Measurements from ENCODE around the gene CCNL2. TPM values are rescaled to one million over a fixed set of nuclear protein-coding genes. Genes with fewer than 3 reads are reported as not detected.

Gene CCNL2
- total and polyA plus RNA-seq, 2 of the 13 experiments (the other 11 are each of a cell fraction or from before 2014, with no cell fraction given) = 105 to 340 TPM

GRCh38 chr1:1425753-1426495 is 26.8 kb upstream of the CCNL2 start (continued):
- TF ChIP-seq, protein P1, sequence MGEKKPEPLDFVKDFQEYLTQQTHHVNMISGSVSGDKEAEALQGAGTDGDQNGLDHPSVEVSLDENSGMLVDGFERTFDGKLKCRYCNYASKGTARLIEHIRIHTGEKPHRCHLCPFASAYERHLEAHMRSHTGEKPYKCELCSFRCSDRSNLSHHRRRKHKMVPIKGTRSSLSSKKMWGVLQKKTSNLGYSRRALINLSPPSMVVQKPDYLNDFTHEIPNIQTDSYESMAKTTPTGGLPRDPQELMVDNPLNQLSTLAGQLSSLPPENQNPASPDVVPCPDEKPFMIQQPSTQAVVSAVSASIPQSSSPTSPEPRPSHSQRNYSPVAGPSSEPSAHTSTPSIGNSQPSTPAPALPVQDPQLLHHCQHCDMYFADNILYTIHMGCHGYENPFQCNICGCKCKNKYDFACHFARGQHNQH (CRISPR knock-in tag; IDR thresholded peaks at IDR 0.05) = no peak
- TF ChIP-seq SP1 (IDR thresholded peaks at IDR 0.05) (no peak), SP1 (CRISPR knock-in tag; IDR thresholded peaks at IDR 0.05) (no peak), CSRNP1 (CRISPR knock-in tag; IDR thresholded peaks at IDR 0.05) (no peak), MLLT10 (CRISPR knock-in tag; IDR thresholded peaks at IDR 0.05) (no peak), ZNF788 (CRISPR knock-in tag; IDR thresholded peaks at IDR 0.05; ENCODE audit: borderline replicate concordance) (peak; percentile 52; the same call in 1 of the 2 replicates), MED13 (CRISPR knock-in tag; IDR thresholded peaks at IDR 0.05) (no peak), MTF2 (CRISPR knock-in tag; IDR thresholded peaks at IDR 0.05; ENCODE audit: borderline replicate concordance) (0 out of 2 replicates have a peak, but pooled peaks have one; percentile 45), TEAD2 (CRISPR knock-in tag; IDR thresholded peaks at IDR 0.05) (no peak), ZNF292 (CRISPR knock-in tag; IDR thresholded peaks at IDR 0.05; ENCODE audit: borderline replicate concordance, low read depth) (peak; percentile 76), NCOA1 (CRISPR knock-in tag; IDR thresholded peaks at IDR 0.05) (peak; percentile 40; the same call in 1 of the 2 replicates), GTF3A (CRISPR knock-in tag; conservative IDR thresholded peaks at IDR 0.05) (no peak), ZNF225 (CRISPR knock-in tag; IDR thresholded peaks at IDR 0.05) (no peak), ZMAT3 (CRISPR knock-in tag; conservative IDR thresholded peaks at IDR 0.05) (no peak), E2F1 (CRISPR knock-in tag; IDR thresholded peaks at IDR 0.05) (no peak), ZNF260 (CRISPR knock-in tag; IDR thresholded peaks at IDR 0.05; ENCODE audit: borderline replicate concordance, low read depth) (no peak)
- TF ChIP-seq, protein P2, sequence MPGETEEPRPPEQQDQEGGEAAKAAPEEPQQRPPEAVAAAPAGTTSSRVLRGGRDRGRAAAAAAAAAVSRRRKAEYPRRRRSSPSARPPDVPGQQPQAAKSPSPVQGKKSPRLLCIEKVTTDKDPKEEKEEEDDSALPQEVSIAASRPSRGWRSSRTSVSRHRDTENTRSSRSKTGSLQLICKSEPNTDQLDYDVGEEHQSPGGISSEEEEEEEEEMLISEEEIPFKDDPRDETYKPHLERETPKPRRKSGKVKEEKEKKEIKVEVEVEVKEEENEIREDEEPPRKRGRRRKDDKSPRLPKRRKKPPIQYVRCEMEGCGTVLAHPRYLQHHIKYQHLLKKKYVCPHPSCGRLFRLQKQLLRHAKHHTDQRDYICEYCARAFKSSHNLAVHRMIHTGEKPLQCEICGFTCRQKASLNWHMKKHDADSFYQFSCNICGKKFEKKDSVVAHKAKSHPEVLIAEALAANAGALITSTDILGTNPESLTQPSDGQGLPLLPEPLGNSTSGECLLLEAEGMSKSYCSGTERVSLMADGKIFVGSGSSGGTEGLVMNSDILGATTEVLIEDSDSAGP (CRISPR knock-in tag; IDR thresholded peaks at IDR 0.05; ENCODE audit: borderline replicate concordance) = peak; percentile 24; the same call in 1 of the 2 replicates
- TF ChIP-seq, protein P3, sequence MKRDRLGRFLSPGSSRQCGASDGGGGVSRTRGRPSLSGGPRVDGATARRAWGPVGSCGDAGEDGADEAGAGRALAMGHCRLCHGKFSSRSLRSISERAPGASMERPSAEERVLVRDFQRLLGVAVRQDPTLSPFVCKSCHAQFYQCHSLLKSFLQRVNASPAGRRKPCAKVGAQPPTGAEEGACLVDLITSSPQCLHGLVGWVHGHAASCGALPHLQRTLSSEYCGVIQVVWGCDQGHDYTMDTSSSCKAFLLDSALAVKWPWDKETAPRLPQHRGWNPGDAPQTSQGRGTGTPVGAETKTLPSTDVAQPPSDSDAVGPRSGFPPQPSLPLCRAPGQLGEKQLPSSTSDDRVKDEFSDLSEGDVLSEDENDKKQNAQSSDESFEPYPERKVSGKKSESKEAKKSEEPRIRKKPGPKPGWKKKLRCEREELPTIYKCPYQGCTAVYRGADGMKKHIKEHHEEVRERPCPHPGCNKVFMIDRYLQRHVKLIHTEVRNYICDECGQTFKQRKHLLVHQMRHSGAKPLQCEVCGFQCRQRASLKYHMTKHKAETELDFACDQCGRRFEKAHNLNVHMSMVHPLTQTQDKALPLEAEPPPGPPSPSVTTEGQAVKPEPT (CRISPR knock-in tag; IDR thresholded peaks at IDR 0.05; ENCODE audit: low read depth) = no peak
- TF ChIP-seq, protein P4, sequence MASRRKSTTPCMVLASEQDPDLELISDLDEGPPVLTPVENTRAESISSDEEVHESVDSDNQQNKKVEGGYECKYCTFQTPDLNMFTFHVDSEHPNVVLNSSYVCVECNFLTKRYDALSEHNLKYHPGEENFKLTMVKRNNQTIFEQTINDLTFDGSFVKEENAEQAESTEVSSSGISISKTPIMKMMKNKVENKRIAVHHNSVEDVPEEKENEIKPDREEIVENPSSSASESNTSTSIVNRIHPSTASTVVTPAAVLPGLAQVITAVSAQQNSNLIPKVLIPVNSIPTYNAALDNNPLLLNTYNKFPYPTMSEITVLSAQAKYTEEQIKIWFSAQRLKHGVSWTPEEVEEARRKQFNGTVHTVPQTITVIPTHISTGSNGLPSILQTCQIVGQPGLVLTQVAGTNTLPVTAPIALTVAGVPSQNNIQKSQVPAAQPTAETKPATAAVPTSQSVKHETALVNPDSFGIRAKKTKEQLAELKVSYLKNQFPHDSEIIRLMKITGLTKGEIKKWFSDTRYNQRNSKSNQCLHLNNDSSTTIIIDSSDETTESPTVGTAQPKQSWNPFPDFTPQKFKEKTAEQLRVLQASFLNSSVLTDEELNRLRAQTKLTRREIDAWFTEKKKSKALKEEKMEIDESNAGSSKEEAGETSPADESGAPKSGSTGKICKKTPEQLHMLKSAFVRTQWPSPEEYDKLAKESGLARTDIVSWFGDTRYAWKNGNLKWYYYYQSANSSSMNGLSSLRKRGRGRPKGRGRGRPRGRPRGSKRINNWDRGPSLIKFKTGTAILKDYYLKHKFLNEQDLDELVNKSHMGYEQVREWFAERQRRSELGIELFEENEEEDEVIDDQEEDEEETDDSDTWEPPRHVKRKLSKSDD (CRISPR knock-in tag; IDR thresholded peaks at IDR 0.05; ENCODE audit: low read depth) = no peak
